Measurements from ENCODE around the gene KIF17.
"Not testable (repeated sequence)": the region's sequence is repeated elsewhere in the genome, so short reads cannot be mapped to it uniquely, and the experiment has no call there.

The KIF17 gene

GRCh38 chr1:20685099-20685662 is 32.6 kb downstream of the KIF17 start:
- DNase-seq, result no peak

- no peak for DNase-seq
These were observed 33.2 kb downstream of the KIF17 start for GRCh38 chr1:20684651-20685050.

GRCh38 chr1:20684050-20684620 is 33.7 kb downstream of the KIF17 start:
- DNase-seq, result no peak

GRCh38 chr1:20683614-20684013 is 34.2 kb downstream of the KIF17 start:
- DNase-seq, result no peak

- DNase-seq, result no peak
These were observed 35.1 kb downstream of the KIF17 start for GRCh38 chr1:20682571-20683236.

GRCh38 chr1:20681999-20682398 is 35.8 kb downstream of the KIF17 start:
- DNase-seq, result no peak

GRCh38 chr1:20680269-20680668 is 37.5 kb downstream of the KIF17 start:
- no peak for DNase-seq

GRCh38 chr1:20678599-20678998 is 39.2 kb downstream of the KIF17 start:
- DNase-seq, result no peak

- DNase-seq, result not testable (repeated sequence)
These were observed 44.2 kb downstream of the KIF17 start for GRCh38 chr1:20673626-20674025.

GRCh38 chr1:20672265-20672632 is 45.6 kb downstream of the KIF17 start:
- no peak for DNase-seq

- no peak for DNase-seq
These were observed 46.9 kb downstream of the KIF17 start for GRCh38 chr1:20670936-20671335.

- no peak for DNase-seq
These were observed 49.2 kb downstream of the KIF17 start for GRCh38 chr1:20668581-20668980.

- no peak for DNase-seq
These were observed 51.0 kb downstream of the KIF17 start for GRCh38 chr1:20666804-20667203.

GRCh38 chr1:20666146-20666545 is 51.7 kb downstream of the KIF17 start:
- no peak for DNase-seq

GRCh38 chr1:20665726-20666125 is 52.1 kb downstream of the KIF17 start:
- DNase-seq, result no peak

GRCh38 chr1:20663969-20664715 is 53.7 kb downstream of the KIF17 start:
- no peak for DNase-seq

- no peak for DNase-seq
These were observed 54.4 kb downstream of the KIF17 start for GRCh38 chr1:20663365-20663764.

- no peak for DNase-seq
These were observed 55.7 kb downstream of the KIF17 start for GRCh38 chr1:20662110-20662475.

- peak; percentile 95 for DNase-seq
These were observed 56.3 kb downstream of the KIF17 start, which contains the start of gene DDOST for GRCh38 chr1:20661207-20662109. Gene DDOST, minus strand, starts transcription at chr1:20661369. Its CDS starts 19 bp downstream, at chr1:20661350.

- no peak for DNase-seq
These were observed 57.0 kb downstream of the KIF17 start for GRCh38 chr1:20660847-20661206.

GRCh38 chr1:20660363-20660762 is 57.4 kb downstream of the KIF17 start:
- DNase-seq, result no peak

GRCh38 chr1:20658166-20658915 is 59.5 kb downstream of the KIF17 start:
- DNase-seq, result no peak

Measured in activated CD8-positive, alpha-beta memory T cell treated with anti-CD3 and anti-CD28 coated beads for 24 hours (primary cell).